Inferior parietal cortex (tissue), 1 donor: ENCODE results near the gene SNX5.

Experiments used
- DNase-seq: peaks from one replicate; pipeline ENCODE4 v3.0.0-alpha.2; 2016; ENCODE audit errors: extremely low spot score

Gene SNX5

DNA sequence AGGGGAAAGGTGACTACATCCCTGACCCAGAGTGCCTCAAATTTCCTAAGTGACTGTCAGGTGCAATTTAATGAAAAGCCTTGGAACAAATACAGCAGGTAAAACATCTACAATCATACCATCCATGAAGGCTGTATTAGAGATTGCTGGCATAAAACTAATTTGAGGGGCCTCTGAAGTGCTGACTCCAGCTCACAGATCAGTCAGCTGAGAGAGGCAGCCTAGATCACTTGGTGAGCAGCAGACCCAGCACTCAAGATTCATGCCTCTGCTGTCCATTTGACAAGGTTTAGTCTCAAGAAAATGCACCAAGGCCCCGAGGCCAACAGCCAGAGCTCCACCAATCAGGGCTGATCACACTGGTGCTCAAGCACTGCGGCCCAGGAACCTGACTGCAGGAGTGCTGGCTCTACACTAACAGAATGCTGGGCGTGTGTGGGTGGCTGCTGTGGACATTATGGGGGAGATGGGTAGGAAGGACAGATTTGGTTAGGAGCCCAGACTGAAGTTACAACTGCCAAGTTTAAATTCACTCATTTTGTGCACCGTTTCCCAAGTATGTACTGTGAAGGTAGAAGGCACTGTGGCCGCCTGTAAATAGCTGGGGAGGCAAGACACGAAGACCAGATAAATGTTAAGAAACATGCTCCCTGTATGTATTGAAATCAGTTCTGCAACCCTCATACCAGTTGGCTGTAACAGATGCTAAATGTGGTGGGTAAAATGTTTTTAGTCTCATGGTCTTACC, 28.2 kb downstream of the SNX5 start:
- DNase-seq = no peak

DNA sequence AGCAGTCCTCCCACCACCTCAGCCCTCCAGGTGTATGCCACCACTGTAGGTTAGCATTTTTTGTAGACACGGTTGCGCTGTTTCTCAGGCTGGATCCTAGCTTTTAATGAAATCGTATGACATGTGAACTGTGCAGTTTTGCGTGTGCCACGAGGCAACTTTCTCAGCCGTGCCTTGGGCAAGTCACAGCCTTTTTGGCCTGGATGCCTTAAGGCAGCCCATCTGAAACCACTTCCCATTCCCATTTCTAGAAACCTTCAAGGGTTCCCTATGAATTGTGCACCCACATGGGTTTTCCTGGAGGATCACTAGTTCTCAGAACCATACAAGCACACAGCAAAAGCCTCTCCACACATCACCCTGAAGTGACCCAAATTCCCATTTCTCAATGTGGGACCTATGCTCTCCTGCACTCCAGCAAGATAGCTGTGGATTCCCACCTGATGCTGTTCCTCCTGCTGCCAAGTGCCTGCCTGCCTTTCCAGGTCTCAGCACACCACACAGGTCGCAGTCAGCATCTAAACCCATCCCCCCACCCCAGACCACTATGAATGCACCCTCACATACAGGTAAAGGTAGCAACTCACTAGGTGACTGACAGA, 28.9 kb downstream of the SNX5 start:
- no peak for DNase-seq

GRCh38 chr20:17938871-17939619, 29.5 kb downstream of the SNX5 start:
- peak; percentile 66 for DNase-seq

DNA sequence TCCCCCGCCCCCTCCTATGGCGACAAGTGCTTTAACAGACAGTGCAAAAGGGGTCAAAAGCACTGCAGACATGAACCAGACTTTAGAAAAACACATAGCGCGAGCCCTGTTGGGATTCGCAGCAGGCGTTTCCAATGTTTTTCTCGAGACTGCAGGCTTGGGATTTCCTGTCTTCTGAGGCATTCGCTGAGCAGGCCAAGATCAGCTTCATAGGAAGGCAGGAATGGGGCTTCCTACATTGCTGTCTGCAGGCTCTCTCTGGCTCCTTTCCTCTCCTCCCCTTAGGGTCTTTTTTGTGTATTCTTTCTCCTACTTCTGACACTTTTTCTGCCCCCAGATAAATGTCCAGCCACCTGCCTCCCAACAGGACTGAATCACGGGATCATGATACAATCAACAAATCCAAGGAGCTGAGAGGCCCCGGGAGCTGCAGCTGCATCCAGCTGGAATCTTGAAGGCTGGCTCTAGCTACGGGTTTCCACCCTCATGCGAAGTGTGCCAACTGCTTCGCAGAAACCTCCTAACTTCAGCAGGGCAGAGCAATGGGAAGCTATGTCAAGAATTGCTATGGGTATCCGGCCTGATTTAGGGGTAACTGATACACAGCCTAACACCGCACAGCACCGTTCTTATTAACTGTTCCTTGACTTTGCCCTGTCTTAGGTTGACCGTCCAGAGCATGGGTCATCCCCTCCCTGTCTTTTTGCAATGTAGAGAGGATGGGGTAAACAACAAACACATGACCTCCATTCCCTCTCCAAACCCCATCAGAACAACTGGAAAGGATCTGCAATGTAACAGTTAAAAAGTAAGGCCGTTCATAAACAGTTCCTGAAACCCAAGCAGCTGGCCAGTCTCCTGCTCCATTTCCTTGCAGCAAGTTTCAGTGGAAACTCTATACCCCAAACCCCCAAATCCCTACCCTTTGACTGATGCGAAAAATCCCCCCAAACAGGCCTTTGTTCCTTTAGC, 31.5 kb downstream of the SNX5 start:
- no peak for DNase-seq

DNA sequence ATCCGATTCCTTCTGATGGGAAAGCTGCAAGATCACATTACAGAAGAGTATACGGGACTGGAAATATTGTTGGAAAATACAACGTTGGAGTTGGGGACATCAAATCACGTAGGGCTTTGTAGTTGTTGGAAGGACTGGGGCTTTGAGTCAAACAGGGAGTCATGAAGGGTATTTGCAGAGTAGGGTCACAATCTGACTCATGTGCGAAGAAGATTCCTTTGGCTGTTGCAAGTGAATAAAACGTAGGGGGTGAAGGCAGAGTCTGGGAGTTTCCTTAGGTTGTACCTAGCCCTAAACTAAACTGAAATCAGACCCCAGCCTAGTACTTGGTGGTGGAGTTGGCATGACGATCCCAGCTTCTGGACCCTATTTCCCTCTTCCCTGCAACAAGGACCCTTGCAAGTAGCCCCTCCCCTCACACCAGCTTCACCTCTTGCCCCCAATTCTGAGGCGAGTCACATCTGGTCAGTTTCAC, 32.3 kb downstream of the SNX5 start:
- no peak for DNase-seq

DNA sequence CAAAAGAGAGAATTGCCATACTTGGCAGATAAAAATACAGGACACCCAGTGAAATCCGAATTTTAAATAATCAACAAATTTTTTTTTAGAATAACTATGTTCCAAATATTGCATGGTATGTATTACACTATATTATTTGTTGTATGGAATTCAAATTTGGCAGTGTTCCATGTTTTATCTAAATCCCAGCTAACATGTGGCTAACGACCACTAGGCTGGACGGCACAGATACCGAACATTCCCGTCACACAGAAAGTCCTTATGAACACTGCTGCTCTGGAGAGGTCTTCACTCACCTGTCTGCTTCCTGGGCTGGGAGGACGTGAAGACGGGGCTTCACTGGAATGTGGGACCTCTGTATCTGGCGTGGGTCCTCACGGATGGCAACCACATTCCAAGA, 32.8 kb downstream of the SNX5 start:
- no peak for DNase-seq

DNA sequence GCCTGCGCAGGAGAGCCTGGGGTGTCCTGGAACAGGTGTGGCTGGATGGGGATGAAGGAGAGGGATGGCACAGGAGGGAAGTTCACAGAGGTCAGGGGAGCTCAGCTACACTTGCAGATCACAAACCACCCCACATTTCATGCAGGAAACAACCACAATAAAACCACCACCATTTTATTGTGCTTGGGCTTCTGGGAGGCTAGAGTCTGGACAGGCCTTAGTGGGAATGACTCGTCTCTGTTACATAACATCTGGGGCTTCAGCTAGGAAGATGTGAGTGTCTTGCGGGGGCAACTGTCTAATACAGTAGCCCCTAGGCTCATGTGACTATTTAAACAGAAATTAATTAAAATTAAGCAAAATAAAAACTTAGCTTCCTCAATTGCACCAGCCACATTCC, 33.4 kb downstream of the SNX5 start:
- no peak for DNase-seq

- DNase-seq = no peak
These were observed 34.3 kb downstream of the SNX5 start for GRCh38 chr20:17934141-17934862.

DNA sequence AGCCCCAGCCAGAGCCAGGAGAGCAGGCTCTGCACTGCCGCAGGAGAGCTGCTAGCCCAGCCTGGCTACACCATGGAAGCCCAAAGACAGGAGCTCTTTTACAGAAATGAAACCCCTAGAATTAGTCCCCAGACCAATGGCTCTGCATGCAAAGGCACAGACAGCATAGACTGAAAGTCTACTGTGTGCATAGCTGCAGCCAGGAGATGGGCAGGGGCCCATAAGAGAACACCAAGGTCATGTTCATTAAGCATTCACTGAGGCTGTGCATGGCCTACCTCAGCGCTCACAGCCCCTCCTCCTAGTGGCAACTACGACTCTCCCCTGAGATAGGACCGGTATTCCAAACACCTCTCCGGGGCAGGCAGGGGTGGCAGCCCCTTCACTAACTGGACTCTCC, 34.9 kb downstream of the SNX5 start:
- no peak for DNase-seq

GRCh38 chr20:17933121-17933520, 35.5 kb downstream of the SNX5 start:
- DNase-seq = no peak

GRCh38 chr20:17932396-17932795, 36.2 kb downstream of the SNX5 start:
- no peak for DNase-seq

DNA sequence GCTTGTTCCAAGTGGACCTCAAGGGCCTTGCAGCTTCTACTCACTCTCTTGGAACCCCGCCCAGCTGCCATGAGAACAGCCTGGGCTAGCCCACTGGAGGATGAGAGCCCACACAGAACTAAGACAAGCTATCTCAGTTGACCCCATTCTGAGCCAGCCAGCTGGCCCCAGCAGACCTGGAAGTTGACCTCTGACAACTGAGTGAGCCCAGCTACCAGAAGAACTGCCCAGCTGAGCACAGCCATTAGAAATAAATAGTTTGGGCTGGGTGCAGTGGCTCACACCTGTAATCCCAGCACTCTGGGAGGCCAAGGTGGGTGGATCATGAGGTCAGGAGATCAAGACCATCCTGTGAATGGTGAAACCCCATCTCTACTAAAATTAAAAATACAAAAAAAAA, 37.1 kb downstream of the SNX5 start:
- DNase-seq = no peak

DNA sequence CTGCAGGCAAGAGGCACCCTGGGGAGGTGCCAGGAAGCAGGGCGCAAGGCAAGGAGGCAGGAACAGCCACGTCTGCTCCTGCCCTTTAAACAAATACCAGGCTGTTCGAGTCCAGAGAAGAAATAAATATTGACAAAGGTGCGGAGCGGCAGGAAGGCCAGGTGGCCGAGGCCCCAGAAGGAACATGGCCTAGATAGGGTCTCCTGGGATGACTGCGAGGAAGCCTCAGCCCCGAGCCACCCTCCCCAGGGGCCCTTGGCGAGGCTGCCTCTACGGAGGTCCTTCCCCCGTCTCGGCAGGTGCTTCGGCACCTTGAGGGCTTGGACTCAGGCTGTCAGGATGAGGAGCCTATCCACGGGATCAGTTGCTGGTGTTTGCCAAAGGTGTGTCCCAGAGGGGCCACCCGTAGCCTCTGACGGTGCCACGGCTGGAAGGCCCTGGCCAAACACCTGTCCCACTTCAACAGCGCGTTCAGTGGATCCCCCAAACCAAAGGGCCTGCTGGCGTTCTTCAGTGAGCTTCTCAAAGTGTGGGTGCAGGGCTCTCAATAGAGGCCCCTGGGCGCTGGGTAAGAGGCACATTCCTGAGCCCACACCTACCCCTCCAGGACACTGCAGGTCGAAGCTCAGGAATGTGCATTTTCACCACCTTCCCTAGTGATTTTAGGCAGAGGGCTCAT, 39.8 kb downstream of the SNX5 start:
- DNase-seq = no peak

DNA sequence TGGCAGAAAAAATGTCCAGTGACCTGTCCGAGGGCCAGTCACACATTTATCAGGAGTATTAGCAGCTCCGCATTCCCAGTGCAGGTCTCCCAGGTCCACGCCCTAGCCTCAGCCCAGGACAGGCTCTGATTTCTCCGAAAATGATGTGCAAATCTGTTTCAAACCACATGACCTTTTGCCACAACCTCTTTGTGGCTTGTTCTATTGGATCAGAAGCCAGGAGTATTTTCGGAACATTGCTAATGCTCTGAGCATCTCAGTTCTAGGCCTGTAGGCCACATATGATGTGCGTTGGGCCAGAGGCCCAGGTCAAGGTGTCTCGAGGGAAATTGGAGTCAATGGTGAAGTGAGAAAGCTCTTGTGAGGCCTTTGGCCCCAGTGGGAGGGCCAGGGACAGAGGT, 40.4 kb downstream of the SNX5 start:
- DNase-seq = no peak

GRCh38 chr20:17925940-17926300, 42.7 kb downstream of the SNX5 start:
- no peak for DNase-seq

- DNase-seq = no peak
These were observed 43.3 kb downstream of the SNX5 start for GRCh38 chr20:17925141-17925939.

DNA sequence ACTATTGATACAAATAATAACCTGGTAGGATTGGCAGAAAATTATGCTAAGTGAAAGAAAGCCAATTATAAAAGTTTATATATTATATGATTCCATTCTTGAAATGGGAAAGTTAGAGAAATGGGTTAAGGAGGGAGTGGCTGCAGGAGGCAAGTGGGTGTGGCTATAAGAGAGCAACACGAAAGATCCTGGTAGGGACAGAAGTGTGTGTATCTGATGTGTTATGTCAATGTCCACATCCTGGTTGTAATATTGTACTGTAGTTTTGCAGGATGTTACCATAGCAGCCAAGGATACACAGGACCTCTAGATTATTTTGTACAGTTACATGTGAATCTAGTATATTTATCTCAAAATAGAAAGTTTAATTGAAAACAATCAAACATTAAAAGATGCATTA, 46.8 kb downstream of the SNX5 start:
- no peak for DNase-seq

DNA sequence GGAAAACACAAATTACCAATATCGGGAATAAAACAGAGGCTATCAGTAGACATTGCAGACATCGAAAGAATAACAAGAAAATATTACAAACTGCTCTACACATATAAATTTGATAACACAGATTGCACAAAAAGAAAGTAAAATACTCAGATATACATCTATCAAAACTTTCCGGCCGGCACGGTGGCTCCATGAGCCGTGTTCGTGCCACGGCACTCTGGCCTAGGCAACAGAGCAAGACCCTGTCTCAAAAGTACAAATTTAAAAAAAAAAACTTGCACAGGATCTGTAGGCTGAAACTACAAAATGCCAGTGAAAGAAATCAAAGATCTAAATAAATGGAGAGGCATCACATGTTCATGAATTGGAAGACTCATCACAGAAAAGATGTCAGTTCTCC, 49.4 kb downstream of the SNX5 start:
- no peak for DNase-seq

DNA sequence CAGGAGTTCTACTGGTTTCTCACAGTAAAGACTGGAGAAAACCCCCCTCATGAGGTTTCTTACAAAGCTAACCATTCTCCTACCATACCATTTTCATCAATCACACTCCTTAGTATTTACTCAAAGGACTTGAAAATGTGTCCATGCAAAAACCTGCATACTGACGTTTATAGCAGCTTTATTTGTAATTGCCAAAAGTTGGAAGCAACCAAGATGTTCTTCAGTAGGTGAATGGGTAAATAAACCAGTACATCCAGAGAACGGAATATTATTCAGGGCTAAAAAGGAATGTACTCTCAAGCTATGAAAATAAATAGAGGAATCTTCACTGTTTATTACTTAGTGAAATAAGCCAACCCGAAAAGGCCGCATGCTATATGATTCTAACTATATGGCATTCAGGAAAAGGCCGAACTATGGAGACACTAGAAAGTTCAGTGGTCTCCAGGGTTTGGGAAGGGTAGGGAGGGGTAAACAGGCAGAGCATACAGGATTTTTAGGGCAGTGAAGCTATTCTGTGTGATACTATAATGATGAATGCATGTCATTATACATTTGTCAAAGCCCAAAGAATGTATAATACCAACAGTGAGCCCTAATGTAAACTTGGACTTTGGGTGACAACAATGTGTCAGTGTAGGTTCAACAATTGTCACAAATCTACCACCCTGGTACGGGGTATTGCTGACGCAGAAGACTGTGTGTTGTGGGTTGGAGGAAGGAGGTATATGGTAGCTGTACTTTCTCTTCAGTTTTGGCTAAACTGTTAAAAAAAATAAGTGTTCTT, 50.6 kb downstream of the SNX5 start:
- DNase-seq = no peak
